Activated naive CD4-positive, alpha-beta T cell treated with anti-CD3 and anti-CD28 coated beads, Interleukin-2, amount 50 U/mL, for 16 hours (primary cell): Measurements from ENCODE around the gene SKAP2.
"Not testable (repeated sequence)": the region's sequence is repeated elsewhere in the genome, so short reads cannot be mapped to it uniquely, and the experiment has no call there.

Experiments
- DNase-seq: peaks from one replicate; pipeline ENCODE4 v3.0.0-alpha.2; 2020

SKAP2 gene

GRCh38 chr7:26857170-26857505 is 7.3 kb downstream of the SKAP2 start:
- no peak for DNase-seq

GRCh38 chr7:26856176-26856985 is 8.0 kb downstream of the SKAP2 start:
- DNase-seq: no peak

- no peak for DNase-seq
These were observed 9.2 kb downstream of the SKAP2 start for GRCh38 chr7:26854876-26855855.

- DNase-seq: no peak
These were observed 10.5 kb downstream of the SKAP2 start for GRCh38 chr7:26853788-26854393.

- DNase-seq: no peak
These were observed 14.2 kb downstream of the SKAP2 start for GRCh38 chr7:26850193-26850651.

- no peak for DNase-seq
These were observed 20.7 kb downstream of the SKAP2 start for GRCh38 chr7:26843705-26844104.

GRCh38 chr7:26842897-26843296 is 21.5 kb downstream of the SKAP2 start:
- no peak for DNase-seq

GRCh38 chr7:26841003-26841739 is 23.2 kb downstream of the SKAP2 start:
- DNase-seq: no peak

- not testable (repeated sequence) for DNase-seq
These were observed 27.6 kb downstream of the SKAP2 start for GRCh38 chr7:26836793-26837192.

- DNase-seq: no peak
These were observed 49.0 kb downstream of the SKAP2 start for GRCh38 chr7:26815426-26815825.

GRCh38 chr7:26813432-26813831 is 51.0 kb downstream of the SKAP2 start:
- no peak for DNase-seq

- no peak for DNase-seq
These were observed 69.8 kb downstream of the SKAP2 start for GRCh38 chr7:26794541-26794940.

GRCh38 chr7:26792576-26792975 is 71.8 kb downstream of the SKAP2 start:
- no peak for DNase-seq

GRCh38 chr7:26792006-26792405 is 72.4 kb downstream of the SKAP2 start:
- DNase-seq: no peak

- DNase-seq: no peak
These were observed 74.8 kb downstream of the SKAP2 start for GRCh38 chr7:26789481-26790184.

- DNase-seq: no peak
These were observed 76.7 kb downstream of the SKAP2 start for GRCh38 chr7:26787701-26788100.

GRCh38 chr7:26784118-26784517 is 80.3 kb downstream of the SKAP2 start:
- DNase-seq: no peak

GRCh38 chr7:26782501-26782900 is 81.9 kb downstream of the SKAP2 start:
- DNase-seq: no peak

- DNase-seq: no peak
These were observed 84.3 kb downstream of the SKAP2 start for GRCh38 chr7:26779978-26780595.

- no peak for DNase-seq
These were observed 87.0 kb downstream of the SKAP2 start for GRCh38 chr7:26777385-26777784.

- DNase-seq: no peak
These were observed 103.9 kb downstream of the SKAP2 start for GRCh38 chr7:26760501-26760900.

- DNase-seq: no peak
These were observed 105.3 kb downstream of the SKAP2 start for GRCh38 chr7:26759108-26759507.
